ENCODE measurements around the gene ABHD17C.

- no peak for TF ChIP-seq POLR2AphosphoS5 (IDR thresholded peaks at IDR 0.05; ENCODE audit: low read depth, low read length)
- no peak for TF ChIP-seq POLR2A (IDR thresholded peaks at IDR 0.05; ENCODE audit: low read depth, low read length)
Observed at GRCh38 chr15:80788536-80788935, 93.4 kb downstream of the ABHD17C start.
